SW 1271 (cell line): ENCODE results near the gene GZMM.
"Not testable (repeated sequence)": the region's sequence is repeated elsewhere in the genome, so short reads cannot be mapped to it uniquely, and the experiment has no call there.

Experiments used
- DNase-seq, 2 experiments: peaks; one replicate each; lab custom pipeline; 2025; lab: John Stamatoyannopoulos, UW

GZMM gene

GRCh38 chr19:583198-583967, 39.5 kb downstream of the GZMM start:
- DNase-seq = no peak

- DNase-seq = no peak
These were observed 40.1 kb downstream of the GZMM start for GRCh38 chr19:583968-584239.

- peak in 1 of 2 experiments; percentile 20 for DNase-seq
These were observed 40.6 kb downstream of the GZMM start for GRCh38 chr19:584240-585001.

GRCh38 chr19:585146-585545, 41.3 kb downstream of the GZMM start:
- not testable (repeated sequence) for DNase-seq

GRCh38 chr19:585551-586110, 41.8 kb downstream of the GZMM start:
- no peak for DNase-seq

- peak in 1 of 2 experiments; percentile 20 for DNase-seq
These were observed 44.4 kb downstream of the GZMM start for GRCh38 chr19:588093-588740.

GRCh38 chr19:588741-589692, 45.2 kb downstream of the GZMM start:
- no peak for DNase-seq

- DNase-seq = no peak
These were observed 46.0 kb downstream of the GZMM start, which contains the start of gene HCN2 for GRCh38 chr19:589693-590395. Gene HCN2 (plus strand): TSS chr19:589881. CDS start chr19:589946, 65 bp downstream.

- DNase-seq = no peak
These were observed 46.5 kb downstream of the GZMM start for GRCh38 chr19:590396-590745.

- DNase-seq = no peak
These were observed 46.9 kb downstream of the GZMM start for GRCh38 chr19:590750-591098.

- DNase-seq = no peak
These were observed 47.5 kb downstream of the GZMM start for GRCh38 chr19:591099-591958.

GRCh38 chr19:592101-592500, 48.2 kb downstream of the GZMM start:
- no peak for DNase-seq

GRCh38 chr19:593055-593454, 49.2 kb downstream of the GZMM start:
- no peak for DNase-seq

- no peak for DNase-seq
These were observed 49.7 kb downstream of the GZMM start for GRCh38 chr19:593505-593904.

GRCh38 chr19:594265-594870, 50.5 kb downstream of the GZMM start:
- no peak for DNase-seq

- DNase-seq = no peak
These were observed 51.7 kb downstream of the GZMM start for GRCh38 chr19:595326-596262.

- no peak for DNase-seq
These were observed 52.4 kb downstream of the GZMM start for GRCh38 chr19:596263-596655.
